SW480 (cell line): ENCODE measurements around the gene NCOA5.

Experiments used
- DNase-seq: peaks from one replicate; pipeline ENCODE4 v3.0.0-alpha.2; 2016; ENCODE audit warnings: low spot score

NCOA5 gene

GRCh38 chr20:46062151-46062550, 27.6 kb downstream of the NCOA5 start:
- DNase-seq, result no peak

GRCh38 chr20:46060975-46061374, 28.8 kb downstream of the NCOA5 start:
- no peak for DNase-seq

- no peak for DNase-seq
Observed at GRCh38 chr20:46060301-46060881, 29.4 kb downstream of the NCOA5 start.

DNA sequence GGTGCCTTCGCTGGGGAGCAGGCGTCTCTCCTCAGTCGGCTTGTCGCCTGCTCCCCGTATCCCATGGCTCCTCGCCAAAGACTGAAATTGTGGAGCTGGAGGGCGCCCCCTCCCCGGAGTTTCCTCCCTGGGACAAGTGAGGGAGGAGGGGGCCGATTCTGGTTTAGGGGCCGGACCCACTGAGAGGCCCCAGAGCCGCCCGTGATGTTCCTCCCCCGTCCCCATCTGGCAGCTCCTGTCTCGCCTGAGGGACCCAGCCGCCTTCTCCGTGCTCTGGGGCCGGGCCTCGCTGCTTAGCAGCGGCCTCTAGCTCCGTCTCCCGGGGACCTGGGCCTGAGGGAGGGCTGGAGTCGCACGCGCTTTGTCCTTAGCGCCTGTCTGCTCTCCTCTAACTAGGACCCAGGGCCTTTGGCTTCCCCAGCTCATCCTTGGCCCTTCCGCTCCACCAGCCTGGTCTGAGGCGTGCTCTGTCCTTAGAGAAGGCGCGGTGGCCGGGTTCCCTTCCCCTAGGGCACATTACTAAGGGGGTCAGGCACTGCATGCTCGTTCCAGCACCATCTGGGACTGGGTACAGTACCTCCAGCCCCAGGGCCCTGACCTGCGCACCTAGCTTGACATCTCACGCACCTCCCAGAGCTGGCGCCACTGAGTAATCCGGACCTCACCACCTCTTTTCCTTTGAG, 31.0 kb downstream of the NCOA5 start:
- no peak for DNase-seq

- DNase-seq, result no peak
Observed at GRCh38 chr20:46057856-46058598, 31.7 kb downstream of the NCOA5 start.

DNA sequence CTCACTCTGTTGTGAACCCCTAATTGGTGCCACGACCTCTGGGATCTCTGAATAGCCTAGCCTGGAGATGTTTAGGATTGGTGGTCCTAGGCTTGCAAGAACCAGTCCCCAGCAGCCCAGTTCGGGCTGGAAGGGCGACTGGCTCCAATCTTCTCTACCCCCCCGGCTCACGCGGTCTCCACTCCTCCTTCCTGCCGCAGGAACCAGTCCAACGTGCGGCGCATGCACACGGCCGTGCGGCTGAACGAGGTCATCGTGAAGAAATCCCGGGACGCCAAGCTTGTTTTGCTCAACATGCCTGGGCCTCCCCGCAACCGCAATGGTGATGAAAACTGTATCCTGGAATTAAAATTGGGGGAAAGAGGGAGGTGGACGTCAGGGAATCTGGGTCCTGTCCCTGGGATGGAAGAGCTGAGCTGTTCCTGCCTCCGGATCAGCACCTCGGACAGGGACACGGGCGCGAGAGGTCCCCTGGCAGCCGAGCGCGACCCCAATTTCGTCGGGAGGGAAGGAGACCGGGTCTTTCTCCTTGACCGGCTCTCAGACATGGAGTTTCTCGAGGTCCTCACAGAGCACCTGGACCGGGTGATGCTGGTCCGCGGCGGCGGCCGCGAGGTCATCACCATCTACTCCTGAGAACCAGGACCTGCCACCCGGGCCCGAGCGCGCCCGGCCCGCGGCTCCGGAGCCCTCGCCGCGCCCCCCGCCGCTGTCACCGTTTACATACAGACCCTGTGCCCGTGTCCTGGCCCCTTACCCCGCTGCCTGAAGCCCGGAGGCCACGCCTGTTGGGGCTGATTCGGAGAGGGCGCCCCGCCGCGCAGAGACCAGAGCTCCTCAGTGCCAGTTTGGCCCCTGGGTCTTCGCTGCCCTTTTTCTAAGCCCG, 32.5 kb downstream of the NCOA5 start:
- DNase-seq, result no peak

DNA sequence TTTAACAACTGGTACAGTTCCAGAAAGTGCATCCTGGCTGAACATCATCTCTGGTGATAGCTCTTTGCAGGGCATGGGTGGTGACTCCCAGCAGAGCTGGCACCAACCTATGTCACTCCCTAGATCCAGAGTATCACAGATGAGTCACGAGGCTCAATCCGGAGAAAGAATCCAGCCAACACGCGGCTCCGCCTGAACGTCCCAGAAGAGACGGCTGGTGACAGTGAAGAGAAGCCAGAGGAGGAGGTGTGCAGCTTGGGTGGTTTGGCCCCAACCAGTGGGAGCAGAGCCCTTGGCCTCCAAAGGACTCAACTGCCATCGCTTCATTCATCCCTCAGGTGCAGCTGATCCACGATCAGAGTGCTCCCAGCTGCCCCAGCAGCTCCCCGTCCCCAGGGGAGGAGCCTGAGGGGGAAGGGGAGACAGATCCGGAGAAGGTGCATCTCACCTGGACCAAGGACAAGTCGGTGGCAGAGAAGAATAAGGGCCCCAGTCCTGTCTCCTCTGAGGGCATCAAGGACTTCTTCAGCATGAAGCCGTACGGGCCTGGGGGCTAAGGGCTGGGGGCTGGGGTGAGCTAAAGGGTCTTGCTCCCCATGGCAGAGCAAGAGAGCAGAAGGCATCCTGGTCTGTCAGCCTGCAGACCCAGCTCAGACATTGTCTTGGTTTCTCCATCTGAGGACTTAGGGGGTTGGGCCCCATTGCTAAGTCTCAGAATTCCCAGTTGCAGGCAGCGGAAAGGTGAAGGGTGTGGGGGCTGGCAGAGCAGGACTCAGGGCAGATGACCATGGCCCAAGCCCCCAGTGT, 33.5 kb downstream of the NCOA5 start:
- no peak for DNase-seq

GRCh38 chr20:46055269-46055668, 34.5 kb downstream of the NCOA5 start:
- DNase-seq, result no peak

GRCh38 chr20:46054606-46055005, 35.2 kb downstream of the NCOA5 start:
- DNase-seq, result no peak

GRCh38 chr20:46053416-46053815, 36.3 kb downstream of the NCOA5 start:
- DNase-seq, result no peak

DNA sequence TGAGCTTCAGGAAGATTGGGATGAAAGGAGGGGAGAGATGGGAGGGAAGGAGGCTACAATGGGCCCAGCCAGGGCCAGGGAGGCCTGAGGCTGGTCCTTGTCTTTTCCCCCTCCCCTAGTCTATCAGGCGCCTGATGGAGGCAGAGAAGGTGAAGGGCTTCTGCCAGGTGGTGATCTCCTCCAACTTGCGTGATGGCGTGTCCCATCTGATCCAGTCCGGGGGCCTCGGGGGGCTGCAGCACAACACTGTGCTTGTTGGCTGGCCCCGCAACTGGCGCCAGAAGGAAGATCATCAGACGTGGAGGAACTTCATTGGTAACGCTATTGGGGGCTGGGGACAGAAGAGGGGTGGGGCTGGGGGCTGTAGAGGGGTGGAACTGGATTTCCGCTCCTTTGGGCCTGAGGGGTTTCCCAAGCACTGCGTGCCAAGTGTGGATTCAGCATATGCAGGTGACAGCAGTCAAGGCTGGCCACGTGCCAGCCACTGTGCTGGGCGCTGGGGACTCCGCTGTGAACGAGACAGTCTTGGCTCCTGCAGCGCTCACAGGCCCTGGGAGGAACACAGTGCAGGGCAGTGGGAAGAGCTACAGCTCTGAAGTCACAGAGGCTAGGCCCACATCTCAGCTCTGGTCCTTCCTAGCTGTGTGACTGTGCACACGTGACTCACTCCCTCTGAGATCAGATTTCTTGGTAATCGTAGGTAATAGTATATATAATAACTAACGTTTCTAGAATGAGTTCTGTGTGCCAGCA, 38.0 kb downstream of the NCOA5 start:
- DNase-seq, result peak; percentile 27

DNA sequence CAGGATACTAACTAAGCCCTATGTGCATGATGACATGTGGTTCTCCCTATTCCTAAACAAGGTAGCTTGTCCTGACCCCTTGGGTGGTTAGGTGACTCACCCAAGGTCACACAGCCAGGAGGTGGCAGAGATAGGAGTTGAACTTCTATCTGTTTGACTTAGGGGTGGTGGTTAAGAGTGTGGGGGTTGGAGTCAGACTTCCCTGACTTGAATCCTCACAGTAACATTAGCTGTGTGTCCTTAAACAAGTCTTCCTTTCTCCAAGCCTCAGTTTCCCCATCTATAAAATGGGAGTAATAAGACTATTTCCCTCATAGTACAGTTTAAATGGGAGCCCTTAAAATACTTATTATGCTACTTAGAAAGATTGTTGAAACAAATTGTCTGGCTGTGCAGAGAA, 38.9 kb downstream of the NCOA5 start:
- no peak for DNase-seq

DNA sequence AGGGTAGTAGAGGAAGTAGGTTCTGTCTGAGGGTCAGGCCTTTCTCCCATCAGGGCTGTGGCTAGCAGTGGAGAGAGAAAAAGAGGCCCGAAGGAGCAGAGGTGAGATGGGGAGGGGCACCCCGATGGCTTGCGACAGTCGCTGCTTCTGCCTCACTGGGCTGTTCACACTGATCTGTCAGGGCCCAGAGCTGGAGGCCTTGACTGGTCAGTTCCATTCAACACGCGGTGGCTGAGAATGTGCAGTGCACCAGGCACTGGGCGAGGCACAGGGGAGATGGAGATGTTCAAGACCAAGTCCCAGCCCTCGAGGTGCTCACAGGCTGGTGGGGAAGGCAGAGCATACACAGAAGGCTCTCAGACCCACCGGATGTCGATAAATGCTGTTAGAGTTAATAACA, 39.3 kb downstream of the NCOA5 start:
- DNase-seq, result no peak

GRCh38 chr20:46049815-46050214, 39.9 kb downstream of the NCOA5 start:
- DNase-seq, result no peak

GRCh38 chr20:46049190-46049589, 40.6 kb downstream of the NCOA5 start:
- DNase-seq, result no peak

DNA sequence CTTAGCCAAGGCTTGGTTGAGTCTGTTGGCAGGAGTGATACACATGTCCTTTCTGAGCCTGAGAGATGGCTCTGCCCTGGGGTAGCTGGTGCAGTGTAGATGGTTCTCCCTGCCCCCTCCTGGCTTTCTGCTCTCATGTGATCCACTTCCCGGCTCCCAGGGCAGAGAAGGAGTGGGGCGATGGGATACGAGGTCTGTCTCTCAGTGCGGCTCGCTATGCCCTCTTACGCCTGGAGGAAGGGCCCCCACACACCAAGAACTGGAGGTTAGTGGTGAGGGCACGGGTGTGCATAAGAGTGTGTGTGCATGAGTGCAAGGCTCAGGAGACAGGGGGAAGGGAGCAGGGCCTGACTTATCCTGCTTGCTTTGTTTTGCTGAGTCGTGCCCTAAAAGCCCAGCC, 41.9 kb downstream of the NCOA5 start:
- DNase-seq, result no peak

DNA sequence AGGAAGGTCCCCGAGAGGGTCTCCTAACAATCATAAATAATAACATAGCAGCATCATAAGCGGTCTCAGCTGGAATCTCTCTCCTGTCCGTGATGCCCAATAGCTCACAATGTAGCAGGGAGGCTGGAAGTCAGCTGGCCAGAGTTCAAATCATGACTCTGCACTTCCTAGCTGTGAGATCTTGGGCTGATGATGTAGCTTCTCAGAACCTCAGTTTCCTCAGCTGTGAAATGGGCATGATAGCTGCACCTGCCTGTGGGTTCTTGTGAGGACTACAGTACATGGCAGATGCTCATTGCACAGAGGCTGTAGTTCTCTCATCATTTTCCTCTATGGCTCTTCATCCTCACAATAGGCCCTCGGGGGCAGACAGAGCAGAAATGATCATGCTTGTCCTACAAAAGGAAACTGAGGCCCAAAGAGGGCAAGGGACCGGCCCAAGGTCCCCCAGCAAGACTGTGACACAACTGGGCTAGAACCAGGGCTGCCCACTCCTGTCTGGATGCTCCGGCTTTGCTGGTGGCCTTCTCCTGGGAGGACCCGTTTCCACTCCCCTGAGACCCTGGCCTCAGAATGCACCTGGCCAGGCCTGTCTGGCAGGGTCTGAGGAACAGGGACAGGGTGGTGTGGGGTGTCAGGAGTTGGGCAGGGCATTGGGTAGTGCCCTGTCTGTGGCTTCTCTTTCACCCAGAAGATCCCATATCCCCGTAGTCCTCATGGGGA, 43.0 kb downstream of the NCOA5 start:
- DNase-seq, result no peak

DNA sequence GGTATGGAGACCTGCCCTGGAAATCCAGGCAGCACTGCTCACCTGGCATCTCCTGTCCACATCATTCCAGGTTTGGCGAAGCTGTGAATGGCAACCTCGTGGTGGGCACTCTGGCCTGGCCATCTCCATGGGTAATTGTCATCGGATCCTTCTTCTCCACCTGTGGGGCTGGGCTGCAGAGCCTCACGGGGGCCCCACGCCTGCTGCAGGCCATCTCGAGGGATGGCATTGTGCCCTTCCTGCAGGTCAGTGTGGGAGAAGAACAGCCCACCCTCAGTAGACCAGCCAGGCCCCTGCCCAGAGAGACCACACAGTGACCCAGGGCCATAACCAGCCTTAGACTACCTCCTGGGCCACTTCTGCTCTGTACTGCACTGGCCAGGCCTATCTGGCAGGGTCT, 44.9 kb downstream of the NCOA5 start:
- no peak for DNase-seq

- DNase-seq, result no peak
Observed at GRCh38 chr20:46043556-46043955, 46.2 kb downstream of the NCOA5 start.

GRCh38 chr20:46040902-46041535, 48.7 kb downstream of the NCOA5 start:
- peak; percentile 86 for DNase-seq
